Suprapubic skin (tissue), 4 donors: Measurements from ENCODE around the gene ERC2.

Experiments used
- EP300 ChIP-seq: sonication (generic); formaldehyde crosslinking; IDR thresholded peaks from one replicate; pipeline ENCODE4 v1.6.1; 2017; ENCODE audit warnings: antibody characterized with exemption
- POLR2A ChIP-seq, 2 donors: fragments of 450-650 bp; IDR thresholded peaks; one replicate each; pipeline ENCODE4 v1.6.1; 2017; ENCODE audit warnings: antibody characterized with exemption in 2 of 2, mild to moderate bottlenecking in 2 of 2, moderate library complexity in 2 of 2
- POLR2AphosphoS5 ChIP-seq, 3 donors: sonication (generic); formaldehyde crosslinking; IDR thresholded peaks; one replicate each; pipeline ENCODE4 v1.6.1; 2017; ENCODE audit warnings: antibody characterized with exemption in 3 of 3
- TF ChIP-seq, protein P1 (sequence below), 2 donors: fragments of 200-600 bp in 1 of 2; fragments of 450-650 bp in 1 of 2; sonication (generic) in 1 of 2; IDR thresholded peaks; one replicate each; pipeline ENCODE4 v1.5.1; 2016 to 2019; ENCODE audit warnings: antibody characterized with exemption in 2 of 2, mild to moderate bottlenecking in 1 of 2, moderate library complexity in 1 of 2

DNA sequence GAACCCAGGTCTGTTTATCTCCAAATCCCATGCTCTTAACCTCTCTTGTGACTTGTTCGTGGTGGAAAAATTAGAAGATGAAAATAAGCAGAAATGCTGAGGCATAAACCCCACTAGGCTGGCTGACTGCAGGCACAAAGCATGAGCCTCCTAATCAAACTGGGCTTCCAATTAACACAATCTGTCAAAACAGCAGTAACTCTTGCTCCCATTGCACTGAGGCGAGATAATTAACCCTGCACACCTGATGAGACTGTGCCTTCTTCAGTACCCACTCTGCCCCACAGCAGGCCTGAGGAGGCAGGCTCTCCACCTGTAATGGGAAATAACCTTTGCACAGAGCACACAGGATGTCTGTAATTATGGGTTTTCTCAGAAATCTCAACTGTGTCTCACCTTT lies 696.8 kb downstream of the ERC2 start:
- TF ChIP-seq, protein P1, sequence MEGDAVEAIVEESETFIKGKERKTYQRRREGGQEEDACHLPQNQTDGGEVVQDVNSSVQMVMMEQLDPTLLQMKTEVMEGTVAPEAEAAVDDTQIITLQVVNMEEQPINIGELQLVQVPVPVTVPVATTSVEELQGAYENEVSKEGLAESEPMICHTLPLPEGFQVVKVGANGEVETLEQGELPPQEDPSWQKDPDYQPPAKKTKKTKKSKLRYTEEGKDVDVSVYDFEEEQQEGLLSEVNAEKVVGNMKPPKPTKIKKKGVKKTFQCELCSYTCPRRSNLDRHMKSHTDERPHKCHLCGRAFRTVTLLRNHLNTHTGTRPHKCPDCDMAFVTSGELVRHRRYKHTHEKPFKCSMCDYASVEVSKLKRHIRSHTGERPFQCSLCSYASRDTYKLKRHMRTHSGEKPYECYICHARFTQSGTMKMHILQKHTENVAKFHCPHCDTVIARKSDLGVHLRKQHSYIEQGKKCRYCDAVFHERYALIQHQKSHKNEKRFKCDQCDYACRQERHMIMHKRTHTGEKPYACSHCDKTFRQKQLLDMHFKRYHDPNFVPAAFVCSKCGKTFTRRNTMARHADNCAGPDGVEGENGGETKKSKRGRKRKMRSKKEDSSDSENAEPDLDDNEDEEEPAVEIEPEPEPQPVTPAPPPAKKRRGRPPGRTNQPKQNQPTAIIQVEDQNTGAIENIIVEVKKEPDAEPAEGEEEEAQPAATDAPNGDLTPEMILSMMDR (IDR thresholded peaks at IDR 0.05): no peak
- TF ChIP-seq POLR2A (IDR thresholded peaks at IDR 0.05) (no peak), EP300 (no peak), POLR2AphosphoS5 (IDR thresholded peaks at IDR 0.05) (no peak)
